Measurements from ENCODE around the gene SLC12A7. TPM values are rescaled to one million over a fixed set of nuclear protein-coding genes. Genes with fewer than 3 reads are reported as not detected.

Gene SLC12A7
- total and polyA plus RNA-seq, 12 donors = 36.3 to 208 (median 143) TPM

DNA sequence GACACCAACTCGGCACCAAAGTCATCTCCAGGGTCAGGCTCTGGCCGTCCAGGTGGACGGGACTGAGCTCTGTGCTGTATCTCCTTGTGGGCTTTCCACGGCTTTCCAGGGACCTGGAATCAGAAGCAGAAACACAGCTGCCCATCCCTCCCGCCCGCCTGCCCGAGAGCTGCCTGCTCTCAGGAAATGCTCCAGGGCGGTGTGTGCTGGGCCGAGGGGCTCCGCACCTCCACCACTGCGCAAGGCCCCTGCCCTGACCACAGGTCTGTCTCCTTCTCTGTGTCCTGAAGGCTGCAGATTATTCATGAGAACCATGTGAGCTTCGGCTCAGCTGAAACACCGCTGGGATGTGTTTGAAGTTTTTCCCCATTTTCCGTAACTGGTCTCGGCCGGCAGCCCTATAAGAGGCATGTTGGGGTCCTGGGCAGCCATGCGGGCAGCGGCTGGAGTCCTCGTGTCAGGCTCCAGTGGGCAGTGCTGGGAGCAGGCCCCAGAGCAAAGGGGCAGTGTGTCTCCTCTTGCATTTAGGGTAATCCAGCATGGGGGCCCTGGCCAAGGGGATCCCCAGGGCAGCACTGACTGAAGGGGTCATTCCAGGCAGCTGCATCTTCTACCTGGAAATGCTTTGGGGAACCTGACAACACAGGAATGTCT lies 80.4 kb downstream of the SLC12A7 start:
- Histone ChIP-seq H3K27ac (no peak overlapping the region), H3K9me3 (no peaks in the 10 kb centered on the region), H3K36me3 (peaks cover 0 to 2% (median 0%) of the 10 kb centered on the region in 9 donors), H3K4me3 (no peak overlapping the region), H3K4me1 (peaks cover 0 to 3% (median 0%) of the 10 kb centered on the region in 9 donors), H3K27me3 (peaks cover 0 to 8% (median 0%) of the 10 kb centered on the region in 7 donors)
- WGBS, 2 donors = 89 to 91% methylated on average over 19 of the region's 19 CpGs
- ATAC-seq (no peak), DNase-seq (peak in 1 of 2 donors; percentile 4)
- TF ChIP-seq, protein P1, sequence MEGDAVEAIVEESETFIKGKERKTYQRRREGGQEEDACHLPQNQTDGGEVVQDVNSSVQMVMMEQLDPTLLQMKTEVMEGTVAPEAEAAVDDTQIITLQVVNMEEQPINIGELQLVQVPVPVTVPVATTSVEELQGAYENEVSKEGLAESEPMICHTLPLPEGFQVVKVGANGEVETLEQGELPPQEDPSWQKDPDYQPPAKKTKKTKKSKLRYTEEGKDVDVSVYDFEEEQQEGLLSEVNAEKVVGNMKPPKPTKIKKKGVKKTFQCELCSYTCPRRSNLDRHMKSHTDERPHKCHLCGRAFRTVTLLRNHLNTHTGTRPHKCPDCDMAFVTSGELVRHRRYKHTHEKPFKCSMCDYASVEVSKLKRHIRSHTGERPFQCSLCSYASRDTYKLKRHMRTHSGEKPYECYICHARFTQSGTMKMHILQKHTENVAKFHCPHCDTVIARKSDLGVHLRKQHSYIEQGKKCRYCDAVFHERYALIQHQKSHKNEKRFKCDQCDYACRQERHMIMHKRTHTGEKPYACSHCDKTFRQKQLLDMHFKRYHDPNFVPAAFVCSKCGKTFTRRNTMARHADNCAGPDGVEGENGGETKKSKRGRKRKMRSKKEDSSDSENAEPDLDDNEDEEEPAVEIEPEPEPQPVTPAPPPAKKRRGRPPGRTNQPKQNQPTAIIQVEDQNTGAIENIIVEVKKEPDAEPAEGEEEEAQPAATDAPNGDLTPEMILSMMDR (IDR thresholded peaks at IDR 0.05) = no peak
- intact Hi-C loops (cut with DNase I) = no loop called here

GRCh38 chr5:1030801-1031271 lies 81.0 kb downstream of the SLC12A7 start:
- Histone ChIP-seq H3K36me3 (peaks cover 0 to 2% (median 0%) of the 10 kb centered on the region in 9 donors), H3K27ac (no peak overlapping the region), H3K9me3 (no peaks in the 10 kb centered on the region), H3K4me1 (peaks cover 0 to 3% (median 0%) of the 10 kb centered on the region in 9 donors), H3K4me3 (no peak overlapping the region), H3K27me3 (peaks cover 0 to 8% (median 0%) of the 10 kb centered on the region in 7 donors)
- no peak for ATAC-seq
- WGBS, 2 donors = 74 to 80% methylated on average over 10 of the region's 10 CpGs
- intact Hi-C loops (cut with DNase I) = no loop called here
- TF ChIP-seq, protein P1 (IDR thresholded peaks at IDR 0.05) = no peak
- peak in 1 of 2 donors; percentile 9 for DNase-seq

DNA sequence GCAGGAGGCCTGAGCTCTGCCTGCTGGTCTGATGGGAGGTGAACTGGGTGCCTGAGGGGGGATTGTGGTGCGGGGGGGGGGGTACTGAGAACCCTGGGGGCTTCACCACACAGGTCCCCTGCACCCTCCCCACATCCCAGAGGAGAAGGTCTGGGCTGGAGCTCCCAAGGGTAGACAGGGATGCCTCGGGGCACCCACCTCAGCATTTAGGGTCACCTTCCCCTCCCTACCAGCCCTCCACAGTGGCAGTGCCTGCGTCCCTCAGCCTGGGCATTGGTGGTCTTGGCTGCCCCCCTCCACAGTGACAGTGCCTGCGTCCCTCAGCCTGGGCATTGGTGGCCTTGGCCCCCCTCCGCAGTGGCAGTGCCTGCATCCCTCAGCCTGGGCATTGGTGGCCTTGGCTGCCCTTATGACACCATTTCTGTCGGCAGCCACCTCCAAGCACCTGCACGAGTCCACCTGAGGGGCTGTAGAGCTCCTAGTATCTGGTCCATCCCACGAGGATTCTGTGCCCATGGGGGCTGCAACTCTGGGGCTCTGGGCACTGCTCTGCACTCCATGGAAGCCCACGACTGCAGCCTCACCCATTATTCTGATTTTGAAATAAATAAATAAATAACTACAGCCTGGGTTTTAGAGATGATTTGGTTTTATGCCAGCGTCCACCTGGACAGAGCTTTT lies 81.8 kb downstream of the SLC12A7 start:
- H3K27me3 ChIP-seq = peaks cover 0 to 8% (median 0%) of the 10 kb centered on the region in 7 donors
- intact Hi-C loops (cut with DNase I) = no loop called here
- no peak overlapping the region for H3K4me3 ChIP-seq
- peaks cover 0 to 2% (median 0%) of the 10 kb centered on the region in 9 donors for H3K36me3 ChIP-seq
- peaks cover 0 to 3% (median 0%) of the 10 kb centered on the region in 9 donors for H3K4me1 ChIP-seq
- H3K27ac ChIP-seq = no peak overlapping the region
- ATAC-seq (no peak), DNase-seq (peak in 1 of 2 donors; percentile 6)
- TF ChIP-seq, protein P1 (IDR thresholded peaks at IDR 0.05) = no peak
- WGBS, 2 donors = 89 to 91% methylated on average over 10 of the region's 10 CpGs
- no peaks in the 10 kb centered on the region for H3K9me3 ChIP-seq

GRCh38 chr5:1029282-1029944 lies 82.5 kb downstream of the SLC12A7 start:
- Histone ChIP-seq H3K4me1 (peaks cover 0 to 3% (median 0%) of the 10 kb centered on the region in 9 donors), H3K27me3 (peaks cover 0 to 8% (median 0%) of the 10 kb centered on the region in 7 donors), H3K36me3 (peaks cover 0 to 2% (median 0%) of the 10 kb centered on the region in 9 donors), H3K4me3 (no peak overlapping the region), H3K9me3 (no peaks in the 10 kb centered on the region), H3K27ac (no peak overlapping the region)
- DNase-seq (no peak), ATAC-seq (no peak)
- TF ChIP-seq, protein P1 (IDR thresholded peaks at IDR 0.05) = no peak
- intact Hi-C loops (cut with DNase I) = no loop called here
- WGBS, 2 donors = 90 to 95% methylated on average over 24 of the region's 24 CpGs
